ENCODE results near the gene DCUN1D1. TPM values are rescaled to one million over a fixed set of nuclear protein-coding genes. Genes with fewer than 3 reads are reported as not detected.

DCUN1D1 gene
- total RNA-seq, 2 donors from 2014 or later: 14.2 to 23.5 TPM

GRCh38 chr3:182917134-182917533 is 63.2 kb downstream of the DCUN1D1 start:
- H3K4me1 ChIP-seq: peaks cover 0 to under 1% of the 10 kb centered on the region in 2 donors
- peaks cover 12% of the 10 kb centered on the region for H3K36me3 ChIP-seq
- H3K27ac ChIP-seq: no peak overlapping the region
- no peaks in the 10 kb centered on the region for H3K27me3 ChIP-seq
- no peak for TF ChIP-seq CTCF (IDR thresholded peaks at IDR 0.05)
- no peak overlapping the region for H3K4me3 ChIP-seq
- DNase-seq (ENCODE audit: low spot score): no peak
- H3K9me3 ChIP-seq: no peaks in the 10 kb centered on the region

GRCh38 chr3:182914341-182914740 is 66.0 kb downstream of the DCUN1D1 start:
- Histone ChIP-seq H3K4me1 (peaks cover 0 to 6% of the 10 kb centered on the region in 2 donors), H3K27me3 (no peaks in the 10 kb centered on the region), H3K9me3 (no peaks in the 10 kb centered on the region), H3K27ac (no peak overlapping the region), H3K36me3 (peaks cover 12% of the 10 kb centered on the region), H3K4me3 (no peak overlapping the region)
- no peak for TF ChIP-seq CTCF (IDR thresholded peaks at IDR 0.05)
- no peak for DNase-seq (ENCODE audit: low spot score)

GRCh38 chr3:182913889-182914288 is 66.4 kb downstream of the DCUN1D1 start:
- Histone ChIP-seq H3K36me3 (peaks cover 12% of the 10 kb centered on the region), H3K27ac (no peak overlapping the region), H3K27me3 (no peaks in the 10 kb centered on the region), H3K9me3 (no peaks in the 10 kb centered on the region), H3K4me1 (peaks cover 0 to 6% of the 10 kb centered on the region in 2 donors), H3K4me3 (no peak overlapping the region)
- no peak for TF ChIP-seq CTCF (IDR thresholded peaks at IDR 0.05)
- no peak for DNase-seq (ENCODE audit: low spot score)

- Histone ChIP-seq H3K4me3 (no peak overlapping the region), H3K36me3 (peaks cover 12% of the 10 kb centered on the region), H3K4me1 (peaks cover 0 to 6% of the 10 kb centered on the region in 2 donors), H3K27ac (no peak overlapping the region), H3K9me3 (no peaks in the 10 kb centered on the region), H3K27me3 (no peaks in the 10 kb centered on the region)
- no peak for TF ChIP-seq CTCF (IDR thresholded peaks at IDR 0.05)
- no peak for DNase-seq (ENCODE audit: low spot score)
These were observed 67.9 kb downstream of the DCUN1D1 start for GRCh38 chr3:182912474-182912873.

- H3K36me3 ChIP-seq: peaks cover 12% of the 10 kb centered on the region
- H3K9me3 ChIP-seq: no peaks in the 10 kb centered on the region
- H3K27ac ChIP-seq: no peak overlapping the region
- DNase-seq (ENCODE audit: low spot score): no peak
- TF ChIP-seq CTCF (IDR thresholded peaks at IDR 0.05): no peak
- H3K27me3 ChIP-seq: no peaks in the 10 kb centered on the region
- no peak overlapping the region for H3K4me3 ChIP-seq
- H3K4me1 ChIP-seq: peaks cover 0 to 6% of the 10 kb centered on the region in 2 donors
These were observed 68.6 kb downstream of the DCUN1D1 start for GRCh38 chr3:182911782-182912111.
